Smooth muscle cell (in vitro differentiated cells): ENCODE results near the gene OR52B6. TPM values are rescaled to one million over a fixed set of nuclear protein-coding genes. Genes with fewer than 3 reads are reported as not detected.

Experiments
- DNase-seq: peaks from one replicate; lab custom pipeline; 2025; ENCODE audit not compliant: unreplicated experiment; lab: John Stamatoyannopoulos, UW
- H2AFZ ChIP-seq: fragments of 200-600 bp; sonication (generic); 2 replicates; pipeline ENCODE4 v1.6.0; 2016; ENCODE audit warnings: antibody characterized with exemption, low read depth, mild to moderate bottlenecking
- H3F3A ChIP-seq: fragments of 200-600 bp; sonication (generic); 2 replicates; pipeline ENCODE4 v1.6.0; 2017; ENCODE audit warnings: antibody characterized with exemption, low read depth
- H3K27ac ChIP-seq: fragments of 200-600 bp; sonication (generic); 2 replicates; pipeline ENCODE4 v1.5.1; 2016; ENCODE audit warnings: low read depth, mild to moderate bottlenecking
- H3K27me3 ChIP-seq: fragments of 200-600 bp; sonication (generic); 2 replicates; pipeline ENCODE4 v1.6.1; 2016; ENCODE audit warnings: low read depth, mild to moderate bottlenecking
- H3K36me3 ChIP-seq: fragments of 200-600 bp; sonication (generic); 2 replicates; pipeline ENCODE4 v1.5.1; 2016; ENCODE audit warnings: low read depth
- H3K4me1 ChIP-seq: fragments of 200-600 bp; sonication (generic); 2 replicates; pipeline ENCODE4 v1.5.1; 2016; ENCODE audit warnings: low read depth
- H3K4me2 ChIP-seq: fragments of 200-600 bp; sonication (generic); 2 replicates; pipeline ENCODE4 v1.6.0; 2016; ENCODE audit warnings: mild to moderate bottlenecking
- H3K4me3 ChIP-seq: fragments of 200-600 bp; sonication (generic); 2 replicates; pipeline ENCODE4 v1.5.1; 2016; ENCODE audit warnings: mild to moderate bottlenecking
- H3K79me2 ChIP-seq: fragments of 200-600 bp; sonication (generic); 2 replicates; pipeline ENCODE4 v1.6.0; 2016; ENCODE audit warnings: low read depth, mild to moderate bottlenecking
- H3K9ac ChIP-seq: fragments of 200-600 bp; sonication (generic); 2 replicates; pipeline ENCODE4 v1.6.0; 2016; ENCODE audit warnings: low read depth
- H3K9me3 ChIP-seq: fragments of 200-600 bp; sonication (generic); replicated peaks from 2 replicates; pipeline ENCODE4 v1.5.1; 2016; ENCODE audit warnings: low read depth
- H4K20me1 ChIP-seq: fragments of 200-600 bp; sonication (generic); 2 replicates; pipeline ENCODE4 v1.6.0; 2016; ENCODE audit warnings: low read depth
- CTCF ChIP-seq: fragments of 200-600 bp; sonication (generic); IDR thresholded peaks from 2 replicates; pipeline ENCODE4 v1.5.1; 2017; ENCODE audit warnings: borderline replicate concordance, mild to moderate bottlenecking, antibody characterized with exemption; ENCODE audit not compliant: insufficient read depth, poor library complexity, severe bottlenecking
- WGBS: methylation state at CpG from one replicate; pipeline ENCODE4 v1.1.7; 2016; ENCODE audit warnings: low lambda C conversion rate; 5-methylcytosine and 5-hydroxymethylcytosine counted together
- polyA plus RNA-seq: library from polyadenylated mRNA; unstranded; fragments of >200 nt; fragmentation: Nextera tagmentation; extraction: Ambion mirVana; gene quantifications from 2 replicates; pipeline ENCODE4 v1.2.1, GENCODE V29; 2016
- total RNA-seq: library from RNA; depleted of rRNA; stranded (reverse); fragments of >200 nt; gene quantifications from 2 replicates; pipeline ENCODE4 v1.2.3, GENCODE V29; 2014

OR52B6 gene
- total and polyA plus RNA-seq, 2 experiments from 2014 or later = not detected

- Histone ChIP-seq H3K4me2 (no peak overlapping the region), H4K20me1 (no peaks in the 10 kb centered on the region), H3K27ac (no peak overlapping the region), H3K9ac (no peak overlapping the region), H3K36me3 (no peaks in the 10 kb centered on the region), H2AFZ (no peak overlapping the region), H3K4me1 (no peaks in the 10 kb centered on the region), H3F3A (no peaks in the 10 kb centered on the region), H3K79me2 (no peaks in the 10 kb centered on the region), H3K4me3 (no peak overlapping the region), H3K27me3 (no peaks in the 10 kb centered on the region), H3K9me3 (no peaks in the 10 kb centered on the region)
- no peak for DNase-seq
- TF ChIP-seq CTCF = no peak
Observed at GRCh38 chr11:5536482-5536881, 44.2 kb upstream of the OR52B6 start.

DNA sequence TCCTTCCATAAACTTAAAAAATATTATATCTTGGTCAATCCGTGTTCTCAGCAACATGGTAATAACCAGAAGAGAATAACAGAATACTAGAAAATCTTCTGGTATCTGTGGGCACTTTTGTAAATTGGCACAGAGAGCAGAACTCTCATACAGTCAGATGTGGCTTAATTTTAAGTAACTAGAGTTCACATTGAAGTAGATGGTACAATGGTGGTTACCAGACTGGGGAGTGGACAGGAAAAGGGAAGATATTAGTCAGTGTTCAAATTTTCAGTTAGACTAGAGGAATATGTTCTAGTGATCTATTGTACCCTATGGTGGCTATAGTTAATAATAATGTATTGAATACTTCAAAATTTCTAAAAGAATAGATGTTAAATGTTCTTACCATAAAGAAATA lies 39.2 kb upstream of the OR52B6 start:
- 35% methylated on average over 1 of the region's 1 CpG for WGBS
- Histone ChIP-seq H3K4me2 (no peak overlapping the region), H3F3A (no peaks in the 10 kb centered on the region), H2AFZ (no peak overlapping the region), H3K27ac (no peak overlapping the region), H3K27me3 (peaks cover 3% of the 10 kb centered on the region), H3K9me3 (no peaks in the 10 kb centered on the region), H3K4me1 (no peaks in the 10 kb centered on the region), H3K9ac (no peak overlapping the region), H3K4me3 (no peak overlapping the region), H4K20me1 (no peaks in the 10 kb centered on the region), H3K79me2 (no peaks in the 10 kb centered on the region), H3K36me3 (no peaks in the 10 kb centered on the region)
- TF ChIP-seq CTCF = no peak
- DNase-seq = no peak

- Histone ChIP-seq H3K9me3 (no peaks in the 10 kb centered on the region), H3K36me3 (no peaks in the 10 kb centered on the region), H3K9ac (no peak overlapping the region), H3K4me2 (no peak overlapping the region), H3K4me3 (no peak overlapping the region), H3K4me1 (no peaks in the 10 kb centered on the region), H3K79me2 (no peaks in the 10 kb centered on the region), H2AFZ (no peak overlapping the region), H3K27me3 (peaks cover 3% of the 10 kb centered on the region), H3F3A (no peaks in the 10 kb centered on the region), H3K27ac (no peak overlapping the region), H4K20me1 (no peaks in the 10 kb centered on the region)
- 75% methylated on average over 3 of the region's 3 CpGs for WGBS
- TF ChIP-seq CTCF = no peak
- DNase-seq = no peak
Observed at GRCh38 chr11:5546457-5546856, 34.2 kb upstream of the OR52B6 start.

DNA sequence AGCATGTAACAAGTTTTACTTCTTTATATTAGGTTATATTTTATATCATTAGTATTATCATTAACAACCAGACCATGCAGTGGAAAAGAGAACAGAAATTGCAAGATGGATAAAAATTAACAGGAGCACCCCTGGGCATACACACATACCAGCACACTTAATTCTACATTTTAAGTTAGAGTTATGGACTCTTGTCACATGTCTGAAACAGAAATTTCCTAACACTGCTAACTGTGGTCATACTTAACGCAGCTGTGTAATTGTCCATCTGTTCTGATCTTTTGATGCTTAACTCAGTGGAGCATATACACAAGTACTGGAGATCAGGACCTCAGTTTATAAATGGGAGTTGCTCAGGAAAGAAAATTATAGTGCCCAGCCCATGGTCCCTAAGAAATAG lies 32.7 kb upstream of the OR52B6 start:
- H4K20me1 ChIP-seq = no peaks in the 10 kb centered on the region
- H3K4me3 ChIP-seq = no peak overlapping the region
- 95% methylated on average over 1 of the region's 1 CpG for WGBS

More for the DNA sequence above, 32.7 kb upstream of the OR52B6 start:
- H2AFZ ChIP-seq = no peak overlapping the region
- DNase-seq = no peak
- H3K36me3 ChIP-seq = no peaks in the 10 kb centered on the region
- TF ChIP-seq CTCF = no peak
- no peaks in the 10 kb centered on the region for H3K9me3 ChIP-seq
- no peaks in the 10 kb centered on the region for H3F3A ChIP-seq
- no peak overlapping the region for H3K9ac ChIP-seq
- no peaks in the 10 kb centered on the region for H3K79me2 ChIP-seq
- H3K4me2 ChIP-seq = no peak overlapping the region
- no peak overlapping the region for H3K27ac ChIP-seq
- no peaks in the 10 kb centered on the region for H3K4me1 ChIP-seq
- peaks cover 3% of the 10 kb centered on the region for H3K27me3 ChIP-seq
